ENCODE measurements around the gene ITGA5. TPM values are rescaled to one million over a fixed set of nuclear protein-coding genes. Genes with fewer than 3 reads are reported as not detected.
A peak's percentile ranks its signal among the peaks of the same experiment; 100 is the strongest.

Gene ITGA5
- total and polyA plus RNA-seq, 2 experiments from 2014 or later, result 7.3 to 23.7 TPM

DNA sequence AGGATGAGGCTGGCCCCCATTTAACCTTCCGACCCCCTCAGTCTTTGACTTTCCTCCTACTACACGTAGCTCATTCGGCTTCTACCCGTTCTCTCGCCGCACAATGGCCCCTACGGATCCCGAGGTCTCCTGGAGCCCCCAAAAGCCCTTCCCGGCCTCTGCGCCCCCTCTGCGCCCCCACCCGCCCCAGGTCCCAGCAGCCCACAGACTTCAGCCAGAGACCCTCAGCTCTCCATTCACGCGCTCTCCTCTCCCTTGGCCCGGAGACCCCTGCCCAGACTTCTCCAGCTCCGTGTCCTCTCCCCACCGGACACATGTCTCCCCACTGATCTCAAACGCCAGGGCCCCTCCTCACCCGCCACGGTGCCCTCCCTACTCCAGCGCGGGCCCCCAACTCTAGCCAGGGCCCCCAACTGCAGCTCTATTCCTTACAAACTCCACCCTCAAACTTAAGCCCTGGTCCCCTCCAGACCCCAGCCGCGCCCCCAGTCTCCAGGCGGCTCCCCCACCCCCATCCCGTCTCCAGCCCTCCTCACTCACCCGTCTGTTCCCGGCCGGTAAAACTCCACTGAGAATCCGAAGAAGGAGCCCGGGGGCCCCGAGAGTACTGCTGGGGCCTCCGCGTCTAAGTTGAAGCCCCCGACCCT, 502 bp downstream of the ITGA5 start (continued):
- TF ChIP-seq, protein P1, sequence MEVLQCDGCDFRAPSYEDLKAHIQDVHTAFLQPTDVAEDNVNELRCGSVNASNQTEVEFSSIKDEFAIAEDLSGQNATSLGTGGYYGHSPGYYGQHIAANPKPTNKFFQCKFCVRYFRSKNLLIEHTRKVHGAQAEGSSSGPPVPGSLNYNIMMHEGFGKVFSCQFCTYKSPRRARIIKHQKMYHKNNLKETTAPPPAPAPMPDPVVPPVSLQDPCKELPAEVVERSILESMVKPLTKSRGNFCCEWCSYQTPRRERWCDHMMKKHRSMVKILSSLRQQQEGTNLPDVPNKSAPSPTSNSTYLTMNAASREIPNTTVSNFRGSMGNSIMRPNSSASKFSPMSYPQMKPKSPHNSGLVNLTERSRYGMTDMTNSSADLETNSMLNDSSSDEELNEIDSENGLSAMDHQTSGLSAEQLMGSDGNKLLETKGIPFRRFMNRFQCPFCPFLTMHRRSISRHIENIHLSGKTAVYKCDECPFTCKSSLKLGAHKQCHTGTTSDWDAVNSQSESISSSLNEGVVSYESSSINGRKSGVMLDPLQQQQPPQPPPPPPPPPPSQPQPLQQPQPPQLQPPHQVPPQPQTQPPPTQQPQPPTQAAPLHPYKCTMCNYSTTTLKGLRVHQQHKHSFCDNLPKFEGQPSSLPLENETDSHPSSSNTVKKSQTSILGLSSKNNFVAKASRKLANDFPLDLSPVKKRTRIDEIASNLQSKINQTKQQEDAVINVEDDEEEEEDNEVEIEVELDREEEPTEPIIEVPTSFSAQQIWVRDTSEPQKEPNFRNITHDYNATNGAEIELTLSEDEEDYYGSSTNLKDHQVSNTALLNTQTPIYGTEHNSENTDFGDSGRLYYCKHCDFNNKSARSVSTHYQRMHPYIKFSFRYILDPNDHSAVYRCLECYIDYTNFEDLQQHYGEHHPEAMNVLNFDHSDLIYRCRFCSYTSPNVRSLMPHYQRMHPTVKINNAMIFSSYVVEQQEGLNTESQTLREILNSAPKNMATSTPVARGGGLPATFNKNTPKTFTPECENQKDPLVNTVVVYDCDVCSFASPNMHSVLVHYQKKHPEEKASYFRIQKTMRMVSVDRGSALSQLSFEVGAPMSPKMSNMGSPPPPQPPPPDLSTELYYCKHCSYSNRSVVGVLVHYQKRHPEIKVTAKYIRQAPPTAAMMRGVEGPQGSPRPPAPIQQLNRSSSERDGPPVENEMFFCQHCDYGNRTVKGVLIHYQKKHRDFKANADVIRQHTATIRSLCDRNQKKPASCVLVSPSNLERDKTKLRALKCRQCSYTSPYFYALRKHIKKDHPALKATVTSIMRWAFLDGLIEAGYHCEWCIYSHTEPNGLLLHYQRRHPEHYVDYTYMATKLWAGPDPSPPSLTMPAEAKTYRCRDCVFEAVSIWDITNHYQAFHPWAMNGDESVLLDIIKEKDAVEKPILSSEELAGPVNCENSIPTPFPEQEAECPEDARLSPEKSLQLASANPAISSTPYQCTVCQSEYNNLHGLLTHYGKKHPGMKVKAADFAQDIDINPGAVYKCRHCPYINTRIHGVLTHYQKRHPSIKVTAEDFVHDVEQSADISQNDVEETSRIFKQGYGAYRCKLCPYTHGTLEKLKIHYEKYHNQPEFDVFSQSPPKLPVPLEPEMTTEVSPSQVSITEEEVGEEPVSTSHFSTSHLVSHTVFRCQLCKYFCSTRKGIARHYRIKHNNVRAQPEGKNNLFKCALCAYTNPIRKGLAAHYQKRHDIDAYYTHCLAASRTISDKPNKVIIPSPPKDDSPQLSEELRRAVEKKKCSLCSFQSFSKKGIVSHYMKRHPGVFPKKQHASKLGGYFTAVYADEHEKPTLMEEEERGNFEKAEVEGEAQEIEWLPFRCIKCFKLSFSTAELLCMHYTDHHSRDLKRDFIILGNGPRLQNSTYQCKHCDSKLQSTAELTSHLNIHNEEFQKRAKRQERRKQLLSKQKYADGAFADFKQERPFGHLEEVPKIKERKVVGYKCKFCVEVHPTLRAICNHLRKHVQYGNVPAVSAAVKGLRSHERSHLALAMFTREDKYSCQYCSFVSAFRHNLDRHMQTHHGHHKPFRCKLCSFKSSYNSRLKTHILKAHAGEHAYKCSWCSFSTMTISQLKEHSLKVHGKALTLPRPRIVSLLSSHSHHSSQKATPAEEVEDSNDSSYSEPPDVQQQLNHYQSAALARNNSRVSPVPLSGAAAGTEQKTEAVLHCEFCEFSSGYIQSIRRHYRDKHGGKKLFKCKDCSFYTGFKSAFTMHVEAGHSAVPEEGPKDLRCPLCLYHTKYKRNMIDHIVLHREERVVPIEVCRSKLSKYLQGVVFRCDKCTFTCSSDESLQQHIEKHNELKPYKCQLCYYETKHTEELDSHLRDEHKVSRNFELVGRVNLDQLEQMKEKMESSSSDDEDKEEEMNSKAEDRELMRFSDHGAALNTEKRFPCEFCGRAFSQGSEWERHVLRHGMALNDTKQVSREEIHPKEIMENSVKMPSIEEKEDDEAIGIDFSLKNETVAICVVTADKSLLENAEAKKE (CRISPR knock-in tag; IDR thresholded peaks at IDR 0.05), result no peak

GRCh38 chr12:54417712-54418440, 1.2 kb downstream of the ITGA5 start:
- Histone ChIP-seq H3K79me2 (replicated peaks; ENCODE audit: insufficient read depth) (peaks cover 11% of the 10 kb centered on the region), H3K9me2 (ENCODE audit: insufficient read depth) (no peaks in the 10 kb centered on the region), H3F3A (replicated peaks; ENCODE audit: low read depth) (no peaks in the 10 kb centered on the region), H2AFZ (peak overlapping the region; percentile 76), H4K20me1 (replicated peaks; ENCODE audit: insufficient read depth) (peaks cover 4% of the 10 kb centered on the region; the same call in 1 of the 2 replicates), H3K27ac (ENCODE audit: low read depth) (no peak overlapping the region), H3K4me1 (ENCODE audit: insufficient read depth) (peaks cover 32% of the 10 kb centered on the region), H3K4me2 (peak overlapping the region; percentile 98), H3K36me3 (ENCODE audit: insufficient read depth) (no peaks in the 10 kb centered on the region), H3K4me3 (peak overlapping the region; percentile 96), H3K27me3 (ENCODE audit: insufficient read depth) (peaks cover 51% of the 10 kb centered on the region)
- H3K4me1 Mint-ChIP-seq, result peaks cover 48% of the 10 kb centered on the region
- H3K9me3 Mint-ChIP-seq, result peaks cover 1% of the 10 kb centered on the region; the same call in 1 of the 3 replicates
- no peak overlapping the region for H3K27ac Mint-ChIP-seq
- peaks cover 1% of the 10 kb centered on the region; the same call in 1 of the 3 replicates for H3K36me3 Mint-ChIP-seq (ENCODE audit: low read depth)
- peaks cover 49% of the 10 kb centered on the region for H3K27me3 Mint-ChIP-seq (ENCODE audit: insufficient read depth, low read depth, poor library complexity)
- DNase-seq (ENCODE audit: low spot score), result peak; percentile 52
- ATAC-seq, result peak; percentile 18
- peak overlapping the region; percentile 89 for H3K4me3 Mint-ChIP-seq
- no peak for TF ChIP-seq CREB1 (CRISPR knock-in tag; IDR thresholded peaks at IDR 0.05; ENCODE audit: low read depth)
- no peak for TF ChIP-seq JUNB (IDR thresholded peaks at IDR 0.05; ENCODE audit: unreplicated experiment)
- no peak for TF ChIP-seq EZH2 (IDR thresholded peaks at IDR 0.05; ENCODE audit: low read depth, unreplicated experiment)
- TF ChIP-seq, protein P2, sequence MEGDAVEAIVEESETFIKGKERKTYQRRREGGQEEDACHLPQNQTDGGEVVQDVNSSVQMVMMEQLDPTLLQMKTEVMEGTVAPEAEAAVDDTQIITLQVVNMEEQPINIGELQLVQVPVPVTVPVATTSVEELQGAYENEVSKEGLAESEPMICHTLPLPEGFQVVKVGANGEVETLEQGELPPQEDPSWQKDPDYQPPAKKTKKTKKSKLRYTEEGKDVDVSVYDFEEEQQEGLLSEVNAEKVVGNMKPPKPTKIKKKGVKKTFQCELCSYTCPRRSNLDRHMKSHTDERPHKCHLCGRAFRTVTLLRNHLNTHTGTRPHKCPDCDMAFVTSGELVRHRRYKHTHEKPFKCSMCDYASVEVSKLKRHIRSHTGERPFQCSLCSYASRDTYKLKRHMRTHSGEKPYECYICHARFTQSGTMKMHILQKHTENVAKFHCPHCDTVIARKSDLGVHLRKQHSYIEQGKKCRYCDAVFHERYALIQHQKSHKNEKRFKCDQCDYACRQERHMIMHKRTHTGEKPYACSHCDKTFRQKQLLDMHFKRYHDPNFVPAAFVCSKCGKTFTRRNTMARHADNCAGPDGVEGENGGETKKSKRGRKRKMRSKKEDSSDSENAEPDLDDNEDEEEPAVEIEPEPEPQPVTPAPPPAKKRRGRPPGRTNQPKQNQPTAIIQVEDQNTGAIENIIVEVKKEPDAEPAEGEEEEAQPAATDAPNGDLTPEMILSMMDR (conservative IDR thresholded peaks at IDR 0.05; ENCODE audit: low read depth in 2 of 2), result no peak
- TF ChIP-seq ZNF331 (CRISPR knock-in tag; IDR thresholded peaks at IDR 0.05; ENCODE audit: low read depth), result no peak
- TF ChIP-seq EZH2phosphoT487 (IDR thresholded peaks at IDR 0.05; ENCODE audit: unreplicated experiment), result no peak
- TF ChIP-seq ZNF114 (CRISPR knock-in tag; IDR thresholded peaks at IDR 0.05), result no peak
- TF ChIP-seq POLR2AphosphoS5 (IDR thresholded peaks at IDR 0.05; ENCODE audit: low read depth), result no peak
- TF ChIP-seq ETS1 (IDR thresholded peaks at IDR 0.05), result no peak
